ENCODE results near the gene CACNG5.

GRCh38 chr17:66831383-66832210, 3.3 kb upstream of the CACNG5 start:
- TF ChIP-seq POLR2A (IDR thresholded peaks at IDR 0.05) (no peak), CTCF (IDR thresholded peaks at IDR 0.05) (no peak)
